GM04503 (cell line): Measurements from ENCODE around the gene RAMP3.
"Not testable (repeated sequence)": the region's sequence is repeated elsewhere in the genome, so short reads cannot be mapped to it uniquely, and the experiment has no call there.

Experiments used
- DNase-seq: peaks from one replicate; pipeline ENCODE4 v3.0.0-alpha.2; 2012; ENCODE audit warnings: low read depth

The RAMP3 gene

DNA sequence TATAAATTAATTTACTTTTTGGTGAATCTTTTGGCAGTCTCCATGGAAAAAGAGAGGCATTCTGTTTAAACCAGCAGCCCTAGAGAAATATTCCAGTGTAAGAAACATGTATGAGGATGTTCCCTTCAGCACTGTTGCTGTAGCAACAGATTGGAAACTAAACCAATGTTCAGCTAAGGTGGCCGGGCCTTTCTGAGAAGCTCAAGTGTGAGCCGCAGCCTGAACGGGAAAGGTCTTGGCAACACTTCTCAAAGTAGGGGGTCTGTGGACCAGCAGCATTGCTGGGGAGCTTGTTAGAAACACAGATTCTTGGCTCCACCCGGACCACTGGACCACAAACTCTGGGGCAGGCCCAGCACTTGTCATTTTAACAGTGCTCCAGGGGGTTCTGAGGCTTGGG lies 36.2 kb downstream of the RAMP3 start:
- DNase-seq = no peak

DNA sequence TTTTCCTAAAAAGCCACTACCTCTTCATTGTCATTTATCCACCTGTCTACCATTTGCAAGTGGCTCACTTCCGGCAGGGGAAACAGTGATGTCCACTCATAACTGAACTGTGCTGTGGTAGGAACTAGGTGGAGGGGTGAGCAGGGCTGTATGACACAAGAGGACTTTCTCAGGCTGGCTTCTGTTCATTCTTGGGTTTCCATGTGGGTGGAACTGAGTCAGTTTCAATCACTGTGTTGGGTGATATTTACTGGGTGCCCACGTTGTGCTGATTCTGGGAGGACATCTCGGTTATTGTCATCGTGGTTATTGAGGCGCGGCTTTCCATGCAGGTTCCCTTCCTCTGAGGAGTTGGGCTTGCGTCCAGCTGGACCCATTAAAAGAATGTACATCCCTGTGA lies 38.8 kb downstream of the RAMP3 start:
- no peak for DNase-seq

DNA sequence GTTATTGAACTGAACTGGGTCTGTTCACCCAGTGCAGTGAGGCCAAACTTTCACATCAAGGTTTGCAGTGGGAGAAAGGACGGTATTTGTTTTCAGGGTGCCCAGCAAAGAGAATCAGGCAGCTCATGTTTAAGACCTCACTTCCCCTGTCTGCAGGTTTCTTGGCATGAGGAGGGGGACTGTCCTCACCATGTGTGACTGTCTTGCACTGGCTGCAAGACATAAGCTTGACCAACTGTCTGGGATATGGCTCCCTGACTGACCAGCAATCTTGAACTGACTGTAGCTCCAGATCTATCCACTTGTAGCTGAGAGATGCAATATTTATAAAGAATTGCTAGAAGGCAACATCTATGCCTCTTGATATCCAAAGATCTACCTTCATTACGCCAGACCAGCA lies 39.9 kb downstream of the RAMP3 start:
- DNase-seq = no peak

DNA sequence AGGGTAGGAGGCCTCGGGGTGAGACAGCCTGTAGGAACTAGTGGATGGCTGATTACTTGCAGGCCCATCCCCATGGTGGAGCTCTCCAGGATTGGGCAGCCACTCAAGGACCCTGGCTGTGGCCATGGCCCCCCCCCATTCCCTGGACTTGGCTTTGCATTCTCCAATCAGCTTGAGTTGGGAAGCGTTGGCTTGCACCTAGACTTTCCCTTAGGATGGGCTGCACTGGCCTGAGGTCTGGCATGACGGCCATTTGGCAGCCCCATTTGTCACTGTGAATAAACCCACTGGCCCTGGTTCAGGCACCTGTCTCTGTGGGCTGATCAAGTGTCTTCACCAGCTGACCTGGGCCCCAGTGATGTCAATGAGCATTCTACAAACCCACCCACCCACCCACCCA lies 41.4 kb downstream of the RAMP3 start:
- no peak for DNase-seq

DNA sequence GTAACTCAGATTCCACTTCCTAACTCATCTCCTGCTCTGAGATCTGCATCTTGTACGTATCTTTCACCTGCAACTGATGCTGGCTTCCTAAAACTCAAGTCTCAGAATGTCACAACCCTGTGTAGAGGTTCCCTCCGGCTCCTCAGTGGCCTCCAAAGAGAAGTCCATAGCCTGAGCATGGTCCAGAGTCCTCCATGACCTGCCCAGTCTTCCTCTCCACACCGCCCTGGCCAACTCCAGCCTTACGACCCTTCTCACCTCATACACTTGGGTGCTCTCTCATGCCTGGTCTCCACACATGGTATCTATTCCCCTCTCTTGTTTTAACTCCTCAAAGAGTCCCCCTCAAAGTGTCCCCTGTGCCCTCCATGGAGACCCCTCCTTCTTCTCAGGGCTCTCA lies 41.9 kb downstream of the RAMP3 start:
- no peak for DNase-seq

DNA sequence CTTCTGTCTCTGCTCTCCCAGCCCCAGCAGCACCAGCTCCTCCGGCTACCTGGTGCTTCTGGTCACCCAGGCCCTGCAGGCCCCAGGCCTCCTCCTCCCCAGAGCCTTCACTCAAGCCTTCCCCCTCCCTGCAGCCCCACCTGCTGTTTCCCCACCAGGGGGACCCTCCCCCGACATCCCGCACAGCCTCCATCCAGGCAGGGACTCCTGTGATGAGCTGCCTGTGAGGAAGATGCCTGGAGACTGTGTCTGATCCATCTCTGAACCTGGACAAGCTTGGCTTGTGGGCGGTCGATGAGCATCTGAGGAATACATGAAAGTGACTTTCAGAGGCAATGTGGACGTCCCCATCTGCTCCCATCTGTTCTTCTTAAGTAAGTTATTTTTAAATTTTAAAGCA lies 45.0 kb downstream of the RAMP3 start:
- DNase-seq = no peak

DNA sequence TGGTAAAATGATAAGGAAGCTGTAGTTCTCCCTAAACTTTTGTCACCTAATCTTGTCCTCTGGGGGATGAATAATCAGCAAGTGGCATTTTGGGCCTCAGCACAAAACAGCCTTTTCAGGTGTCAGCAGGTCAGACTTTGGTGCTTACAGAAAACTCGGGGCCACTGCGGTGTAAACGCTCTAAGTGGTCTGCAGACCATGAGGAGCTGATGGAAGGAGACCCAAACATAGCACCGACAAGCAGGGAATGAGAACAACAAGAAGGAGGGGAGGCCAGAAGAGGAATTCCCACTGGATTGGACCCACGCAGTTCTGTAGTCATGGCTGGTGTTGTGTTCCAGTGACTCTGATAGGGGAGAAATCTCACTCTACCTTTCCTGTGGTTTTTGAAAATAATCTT lies 45.4 kb downstream of the RAMP3 start:
- DNase-seq = no peak

DNA sequence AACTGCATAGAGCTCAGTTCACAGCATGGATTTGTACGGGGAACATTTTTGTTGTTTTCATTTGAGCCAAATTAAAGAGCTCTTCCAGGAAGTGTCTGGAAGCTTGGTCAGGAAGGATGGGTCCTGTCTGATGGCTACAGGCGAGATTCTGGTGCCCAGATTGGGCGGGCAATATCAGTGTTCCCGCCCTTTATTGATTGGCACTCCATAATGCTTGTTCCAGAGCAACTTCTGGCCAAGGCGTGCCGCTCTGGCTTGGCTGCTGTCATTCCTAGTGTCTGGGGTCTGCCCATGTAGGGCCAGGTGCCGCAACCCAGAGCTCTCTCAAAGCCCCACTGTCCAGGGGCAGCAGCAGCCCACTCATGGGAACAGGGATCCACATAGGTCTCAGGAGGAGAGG lies 45.9 kb downstream of the RAMP3 start:
- DNase-seq = no peak

DNA sequence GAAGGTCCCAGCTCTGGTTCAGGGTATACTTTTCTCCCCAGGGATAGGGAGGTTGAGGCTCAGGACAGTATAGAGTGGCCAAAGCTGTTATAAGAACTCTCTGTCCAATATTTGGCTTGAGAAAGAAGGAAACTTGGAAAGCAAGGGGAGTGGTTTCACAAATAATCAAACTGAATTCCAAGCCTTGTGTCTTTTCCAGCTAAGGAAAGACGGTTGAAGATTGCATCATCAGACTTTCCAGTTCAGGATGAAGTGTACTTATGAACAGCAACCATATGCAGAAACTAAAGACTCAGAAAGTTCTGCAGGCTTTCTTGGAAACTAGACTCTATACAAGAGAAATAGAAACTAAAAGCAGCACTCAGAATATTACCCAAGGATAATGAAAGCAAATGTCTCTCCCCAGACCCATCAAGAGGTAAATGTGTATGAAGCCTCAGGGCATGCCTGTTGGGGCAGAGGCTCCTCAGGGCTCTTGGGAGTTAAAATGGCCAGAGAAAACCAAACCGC lies 46.4 kb downstream of the RAMP3 start:
- DNase-seq = peak; percentile 22

DNA sequence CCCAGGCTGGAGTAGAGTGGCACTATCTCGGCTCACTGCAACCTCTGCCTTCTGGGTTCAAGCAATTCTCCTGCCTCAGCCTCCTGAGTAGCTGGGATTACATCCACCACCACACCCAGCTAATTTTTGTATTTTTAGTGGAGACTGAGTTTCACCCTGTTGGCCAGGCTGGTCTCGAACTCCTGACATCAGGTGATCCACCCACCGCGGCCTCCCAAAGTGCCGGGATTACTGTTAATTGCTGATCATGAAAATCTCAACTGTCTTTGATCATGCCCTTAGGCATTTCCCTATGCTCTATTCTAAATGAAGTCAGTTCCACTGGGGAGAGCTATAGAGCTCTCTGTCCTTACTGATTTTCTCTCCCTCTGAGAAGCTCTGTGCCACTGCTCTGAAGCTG lies 48.7 kb downstream of the RAMP3 start:
- DNase-seq = not testable (repeated sequence)

DNA sequence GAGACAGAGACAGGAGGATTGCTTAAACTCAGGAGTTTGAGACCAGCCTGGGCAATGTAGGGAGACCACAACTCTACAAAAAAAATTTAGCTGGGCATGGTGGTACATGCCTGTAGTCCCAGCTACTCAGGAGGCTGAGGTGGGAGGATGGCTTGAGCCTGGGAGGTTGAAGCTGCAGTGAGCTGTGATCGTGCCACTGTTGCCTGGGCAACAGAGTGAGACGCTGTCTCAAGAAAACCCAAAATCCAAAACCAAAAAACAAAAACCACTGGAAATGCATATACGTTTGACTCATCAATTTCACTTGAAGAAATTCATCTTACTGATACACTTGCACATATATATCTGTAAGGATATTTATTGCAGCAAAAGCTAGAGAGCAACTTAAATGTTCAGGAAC lies 52.3 kb downstream of the RAMP3 start:
- DNase-seq = not testable (repeated sequence)

DNA sequence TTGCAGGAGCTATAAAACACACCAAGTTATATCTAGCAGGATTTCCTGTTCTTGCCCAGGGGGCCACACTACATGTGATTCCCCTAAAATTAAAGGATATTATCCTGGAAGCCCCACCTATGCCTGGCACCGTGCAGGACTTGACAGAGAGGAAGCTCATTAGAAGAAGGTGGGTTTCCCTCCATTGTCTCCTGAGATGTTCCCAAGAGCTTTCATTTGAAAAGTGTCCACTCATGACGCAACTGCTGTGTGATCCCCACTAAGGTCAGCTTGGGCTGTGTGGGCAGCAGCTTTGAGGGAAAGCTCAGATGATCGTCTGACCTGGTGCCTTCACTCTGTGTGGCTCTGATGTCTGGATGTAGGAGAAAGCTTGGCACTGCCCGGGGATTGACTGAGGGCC lies 53.5 kb downstream of the RAMP3 start:
- DNase-seq = no peak

DNA sequence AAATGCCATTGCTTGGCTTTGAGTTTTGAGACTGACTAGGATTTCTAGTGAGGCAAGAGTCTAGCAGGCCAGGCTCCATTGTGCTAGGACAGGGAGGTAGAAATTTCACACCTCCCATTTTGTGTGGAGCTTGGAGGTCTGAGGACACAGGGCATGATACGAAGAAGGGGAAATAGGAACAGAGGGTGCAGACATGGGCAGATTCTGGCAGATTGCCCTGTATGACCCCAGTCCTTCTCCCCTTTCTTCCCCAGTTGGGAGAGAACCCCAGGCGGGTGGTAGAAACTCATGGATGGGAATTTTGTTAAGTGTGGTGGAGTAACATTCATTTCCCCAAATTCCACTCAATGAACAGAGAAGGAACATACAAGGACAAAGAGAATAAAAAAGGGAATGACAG lies 54.4 kb downstream of the RAMP3 start:
- no peak for DNase-seq

DNA sequence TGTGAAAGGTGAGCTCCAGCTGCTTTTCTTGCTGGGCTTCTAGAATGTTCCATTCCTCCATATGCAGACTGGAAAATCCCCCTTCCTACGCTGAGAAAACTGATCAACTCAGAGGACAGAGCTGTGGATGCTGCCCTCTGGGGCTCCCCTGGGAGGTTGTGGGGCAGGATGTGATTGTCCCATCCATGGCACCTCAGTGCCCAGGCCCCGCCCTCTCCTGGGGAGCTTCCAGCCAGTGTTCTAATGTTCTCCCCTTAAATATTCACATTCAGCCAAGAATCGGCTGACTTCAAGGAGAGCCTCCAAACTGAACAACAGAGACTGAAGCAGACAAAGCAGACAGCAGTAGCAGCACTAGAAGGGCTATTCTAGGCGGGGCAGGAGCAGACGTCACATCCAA lies 55.0 kb downstream of the RAMP3 start:
- no peak for DNase-seq

DNA sequence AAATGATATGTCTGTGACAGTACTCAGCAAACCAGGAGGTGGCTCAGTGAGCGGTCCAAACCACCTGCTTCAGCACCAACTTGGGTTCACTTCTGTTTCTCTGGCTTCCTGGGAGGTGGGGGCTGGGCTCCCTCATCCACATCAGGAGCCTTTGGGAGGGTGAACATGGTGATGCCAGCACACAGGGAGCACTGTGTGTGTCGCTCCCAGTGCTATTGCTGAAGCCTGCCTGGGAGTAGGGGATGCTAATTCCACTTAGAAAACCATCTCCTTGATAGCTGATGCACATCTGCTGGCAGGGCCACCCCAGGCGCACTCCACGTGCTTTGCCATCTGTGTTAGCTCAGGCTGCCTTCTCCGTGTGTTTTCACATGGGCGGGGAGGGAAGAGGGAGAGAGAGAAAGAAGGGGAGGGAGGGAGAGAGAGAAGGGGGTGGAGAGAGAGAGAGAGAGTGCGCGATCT lies 58.0 kb downstream of the RAMP3 start:
- DNase-seq = no peak

DNA sequence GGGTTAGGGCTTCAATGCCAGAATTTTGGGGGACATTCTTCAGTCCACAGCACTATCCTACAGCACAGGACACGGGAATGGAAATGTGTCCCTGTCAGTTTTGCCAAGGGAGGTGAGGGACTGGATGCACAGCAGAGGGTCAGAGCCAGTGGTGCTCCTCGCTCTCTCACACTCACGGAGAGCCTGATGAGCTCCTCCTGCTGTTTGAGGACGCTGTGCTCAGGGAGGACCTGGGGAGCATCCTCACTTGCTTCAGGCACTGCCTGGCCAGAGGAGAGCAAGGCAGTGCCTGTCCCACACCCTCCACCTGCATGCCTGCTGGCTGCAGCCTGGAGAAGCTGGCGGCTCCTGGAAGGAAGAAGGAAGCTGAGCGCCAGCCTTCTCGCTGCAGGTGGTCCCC lies 58.6 kb downstream of the RAMP3 start:
- no peak for DNase-seq

DNA sequence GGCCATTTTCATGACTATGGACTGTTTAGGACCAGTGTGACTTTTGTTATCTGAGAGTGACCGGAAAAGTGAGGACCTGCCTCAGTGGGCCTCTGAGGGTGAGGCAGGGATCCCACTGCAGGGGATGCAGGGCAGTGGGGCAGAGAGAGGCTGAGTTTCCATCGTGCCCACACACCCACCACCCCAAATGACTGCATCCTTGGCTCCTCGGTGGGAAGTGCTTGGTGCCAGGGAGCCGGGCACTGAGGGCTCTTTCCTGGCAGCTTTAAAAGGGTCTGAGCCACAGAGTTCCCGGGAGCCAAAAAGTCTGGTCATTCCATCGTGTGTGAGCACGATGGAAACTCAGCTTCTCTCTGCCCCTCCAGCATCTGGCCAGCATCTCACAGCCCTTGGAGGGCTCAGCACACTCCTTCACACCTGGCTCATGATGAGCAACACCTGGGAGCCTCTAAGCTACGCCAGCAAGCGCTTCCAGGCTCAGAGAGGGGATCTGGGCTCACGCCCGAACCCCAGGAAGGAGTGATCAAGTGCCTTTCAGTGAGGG lies 59.1 kb downstream of the RAMP3 start:
- no peak for DNase-seq

DNA sequence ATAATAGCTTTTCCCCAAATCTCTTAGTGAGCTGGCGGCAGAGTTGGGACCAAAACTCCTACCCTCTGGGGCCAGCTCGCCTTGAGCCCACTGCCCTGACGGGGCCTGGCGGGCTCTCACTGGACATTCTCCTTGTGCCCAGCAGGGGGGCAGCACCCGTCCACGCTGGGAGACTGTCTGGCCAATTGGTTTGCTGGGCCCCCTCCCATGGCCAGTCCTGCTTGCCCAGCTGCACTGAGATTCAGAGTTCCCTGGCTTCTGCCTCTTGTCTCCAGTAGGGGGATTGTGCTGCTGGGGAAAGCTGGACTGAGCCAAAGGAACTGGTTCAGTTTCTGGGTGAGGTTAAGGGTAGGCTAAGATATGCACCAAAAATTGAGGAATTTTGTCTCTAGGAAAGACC lies 59.8 kb downstream of the RAMP3 start:
- DNase-seq = no peak

DNA sequence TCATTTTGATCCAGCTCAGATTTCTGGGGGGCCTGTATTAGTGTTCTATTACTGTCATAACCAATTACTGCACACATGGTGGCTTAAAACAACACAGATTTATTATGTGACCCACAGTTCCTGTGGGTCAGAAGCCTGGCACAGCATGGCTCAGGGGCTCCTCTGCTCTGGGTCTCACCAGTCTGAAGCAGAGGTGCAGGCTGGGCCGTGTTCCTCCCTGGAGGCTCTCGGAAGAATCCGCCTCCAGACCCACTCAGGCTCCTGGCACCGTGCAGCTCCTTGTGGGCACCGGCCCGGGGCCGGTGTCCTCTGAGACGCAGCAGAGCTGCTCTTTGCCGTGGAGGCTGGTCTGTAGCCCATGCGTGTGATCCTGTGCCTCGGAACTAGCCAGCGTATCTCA lies 61.5 kb downstream of the RAMP3 start:
- no peak for DNase-seq

DNA sequence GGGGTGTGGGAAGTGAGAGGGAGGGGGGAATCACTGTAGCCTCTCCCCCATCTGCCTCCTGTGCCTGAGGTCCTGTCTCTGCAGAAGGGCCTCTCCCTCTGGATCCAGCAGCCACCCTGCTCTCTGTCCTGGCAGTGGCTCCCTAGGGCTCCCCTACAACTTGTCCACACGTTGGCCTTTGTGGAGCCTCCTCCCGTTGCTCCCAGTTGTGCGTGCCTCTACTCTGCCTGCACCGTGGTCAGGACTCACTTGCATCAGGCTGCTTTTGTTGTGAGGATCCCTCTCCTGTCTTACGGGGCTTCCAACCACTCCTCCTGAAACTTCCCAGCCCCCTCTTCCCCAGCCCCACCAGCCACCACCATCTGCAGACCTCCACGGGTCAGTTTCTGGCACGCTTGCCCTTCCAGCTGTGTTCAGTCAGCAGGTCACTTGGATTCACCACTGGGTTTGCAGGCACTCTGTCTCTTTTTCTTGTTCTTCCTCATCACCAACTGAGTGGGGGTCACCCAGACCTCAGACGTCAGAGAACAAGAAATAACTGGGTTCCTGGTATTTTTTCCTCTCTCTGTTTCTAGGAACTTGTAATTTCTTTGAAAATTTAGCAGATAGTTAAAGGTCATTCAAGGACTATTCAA lies 62.3 kb downstream of the RAMP3 start:
- DNase-seq = no peak

DNA sequence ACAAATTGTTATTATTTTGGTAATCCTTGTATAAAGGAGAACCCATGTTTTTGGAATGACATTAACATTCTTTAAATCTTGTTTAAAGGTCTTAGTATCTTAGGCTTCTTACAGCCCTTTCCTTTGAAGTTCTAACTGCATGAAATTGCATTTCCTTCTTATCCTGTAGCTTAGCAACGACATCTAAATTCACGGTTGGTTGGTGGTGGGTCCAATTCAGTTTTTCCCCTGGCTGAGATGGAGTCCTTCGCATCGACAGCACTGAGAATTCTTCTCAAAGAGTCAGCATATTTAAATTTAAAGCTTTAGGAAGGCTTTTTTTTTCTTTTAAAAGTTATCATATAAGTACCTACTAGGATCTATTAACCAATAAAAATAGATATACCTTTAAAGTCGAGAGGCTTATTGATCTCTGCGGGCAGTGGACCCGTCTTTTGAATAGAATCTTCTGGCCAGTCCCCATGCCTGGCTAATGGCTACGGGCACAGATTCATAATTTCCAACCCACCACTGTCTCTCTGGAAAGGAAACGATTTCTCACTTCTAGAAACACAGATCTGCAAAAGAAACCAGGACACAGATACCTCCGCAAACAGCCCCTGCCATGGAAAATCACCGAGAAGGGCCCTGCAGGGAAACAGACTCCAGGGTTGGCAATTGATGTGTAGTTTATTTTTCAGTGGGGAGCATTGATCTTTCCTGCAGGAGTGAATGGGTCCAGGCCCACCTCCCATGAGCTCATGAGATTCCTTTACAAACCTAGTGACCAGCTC lies 63.4 kb downstream of the RAMP3 start:
- DNase-seq = no peak

DNA sequence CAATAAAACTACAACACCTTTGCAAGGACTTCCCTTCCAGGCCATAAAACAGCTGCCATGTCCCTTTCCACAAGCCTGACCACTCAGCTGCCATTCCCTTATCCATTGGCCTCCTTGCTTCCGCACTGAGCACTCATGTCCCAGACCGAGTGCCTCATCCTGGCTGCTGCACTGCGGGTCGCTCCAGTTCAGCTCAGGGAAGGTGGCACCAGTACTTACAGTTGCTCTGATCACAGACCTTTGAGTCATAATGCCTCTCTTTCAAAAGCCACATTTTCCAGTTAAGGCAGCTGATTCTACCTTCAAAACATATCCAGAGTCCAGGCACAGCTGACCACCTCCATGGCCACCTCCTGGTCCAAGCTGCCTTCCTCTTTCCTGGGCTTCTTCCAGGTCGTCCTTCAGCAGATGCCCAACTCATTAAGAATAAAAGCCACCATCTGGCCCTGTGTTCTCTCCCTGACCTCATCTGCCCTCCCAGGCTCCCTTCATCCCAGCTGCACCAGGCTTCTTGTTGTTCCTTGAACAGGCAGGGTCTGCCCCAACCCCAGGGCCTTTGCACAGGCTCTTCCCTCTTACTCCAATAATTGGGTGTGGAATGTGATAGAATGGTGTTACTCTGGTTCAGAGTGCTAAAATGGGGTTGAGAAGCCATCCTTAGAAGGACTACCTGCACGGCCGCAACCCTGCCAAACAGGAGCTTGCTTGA lies 64.5 kb downstream of the RAMP3 start:
- DNase-seq = no peak

DNA sequence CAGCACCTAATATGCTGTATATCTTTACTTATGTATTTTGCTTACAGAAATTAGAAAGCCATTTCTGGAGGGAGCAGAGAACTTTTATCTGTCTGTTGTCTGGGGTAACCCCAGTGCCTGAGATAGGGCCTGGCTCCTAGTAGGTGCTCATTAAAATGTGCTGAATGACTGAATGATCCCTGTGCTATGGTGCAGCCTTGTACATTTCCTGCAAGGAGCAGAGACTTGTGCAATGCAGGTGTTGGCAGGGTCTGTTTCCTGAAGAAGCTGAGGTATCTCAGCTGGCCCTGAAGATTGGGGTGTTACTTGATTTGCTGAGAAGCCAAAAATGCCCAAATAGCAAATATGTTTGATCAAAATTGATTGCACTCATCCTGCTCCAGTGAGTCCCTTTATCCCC lies 65.5 kb downstream of the RAMP3 start:
- DNase-seq = no peak
